Activated gamma-delta T cell treated with anti-CD3 and anti-CD28 coated beads, Interleukin-2, amount 50 U/mL, for 16 hours (primary cell): ENCODE data around the gene CSNK2A1.
"Not testable (repeated sequence)": the region's sequence is repeated elsewhere in the genome, so short reads cannot be mapped to it uniquely, and the experiment has no call there.

Source experiments
- DNase-seq: peaks from one replicate; pipeline ENCODE4 v3.0.0-alpha.2; 2020; ENCODE audit warnings: low read depth

The CSNK2A1 gene

GRCh38 chr20:543369-544152 lies at the start of gene CSNK2A1:
TSS of gene CSNK2A1 (minus strand) at chr20:543790. CDS start at chr20:508551, 35,239 bp downstream.
- peak; percentile 95 for DNase-seq

GRCh38 chr20:592506-592905 lies 48.9 kb upstream of the CSNK2A1 start:
- DNase-seq: no peak

GRCh38 chr20:591941-592340 lies 48.4 kb upstream of the CSNK2A1 start:
- no peak for DNase-seq

DNA sequence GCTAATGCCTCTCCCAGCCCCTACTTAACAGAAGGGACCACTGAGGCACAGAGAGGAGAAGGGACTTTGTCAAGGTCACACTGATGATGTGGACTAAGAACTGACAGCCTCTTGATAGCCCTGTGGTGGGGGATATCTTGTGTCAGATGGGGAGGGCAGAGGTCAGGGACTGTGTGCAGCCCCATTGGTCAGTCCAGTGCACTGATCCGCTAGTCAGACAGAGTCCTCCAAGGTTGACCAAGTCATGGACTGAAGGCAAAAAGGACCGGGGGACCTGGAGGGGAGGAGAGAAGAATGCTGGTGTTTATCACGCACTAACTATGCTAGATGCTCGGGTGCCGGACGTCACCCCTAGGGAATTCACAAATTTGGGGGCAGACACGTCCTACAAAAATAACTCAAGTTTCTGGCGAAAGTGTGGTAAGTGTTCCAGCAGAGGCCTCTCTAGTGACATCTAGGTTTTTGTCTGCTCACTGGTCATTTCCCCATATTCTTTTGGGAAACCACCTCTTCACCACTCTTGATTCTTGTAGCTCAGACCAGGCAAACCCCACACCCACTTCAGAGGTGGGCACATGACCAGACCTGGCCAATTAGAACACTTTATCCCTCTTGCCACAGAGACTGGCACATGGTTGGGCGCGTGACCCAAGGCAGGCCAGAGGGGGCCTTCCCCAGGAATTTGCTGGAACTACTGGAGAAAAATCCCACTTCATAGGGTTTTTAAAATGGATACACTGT lies 45.5 kb upstream of the CSNK2A1 start:
- no peak for DNase-seq

- DNase-seq: no peak
These were observed 44.9 kb upstream of the CSNK2A1 start for GRCh38 chr20:588476-588875.

- no peak for DNase-seq
These were observed 41.3 kb upstream of the CSNK2A1 start for GRCh38 chr20:584971-585301.

- DNase-seq: no peak
These were observed 40.8 kb upstream of the CSNK2A1 start for GRCh38 chr20:584161-584970.

DNA sequence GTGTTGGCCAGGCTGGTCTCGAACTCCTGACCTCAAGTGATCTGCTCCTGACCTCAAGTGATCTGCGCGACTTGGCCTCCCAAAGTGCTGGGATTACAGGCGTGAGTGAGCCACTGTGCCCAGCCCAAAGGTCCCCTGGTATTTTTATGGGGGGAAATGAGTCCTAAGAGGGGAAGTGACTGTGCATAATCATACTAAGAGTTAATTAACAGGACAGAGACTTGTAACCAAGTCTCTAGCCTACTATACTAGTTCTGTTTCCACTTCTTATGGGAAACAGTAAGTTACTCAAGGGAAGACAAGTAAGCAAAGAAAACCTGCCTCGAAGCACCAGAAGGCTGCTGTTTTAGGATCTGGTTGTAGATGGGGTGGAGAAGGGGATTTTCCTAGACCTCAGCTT lies 38.6 kb upstream of the CSNK2A1 start:
- no peak for DNase-seq

DNA sequence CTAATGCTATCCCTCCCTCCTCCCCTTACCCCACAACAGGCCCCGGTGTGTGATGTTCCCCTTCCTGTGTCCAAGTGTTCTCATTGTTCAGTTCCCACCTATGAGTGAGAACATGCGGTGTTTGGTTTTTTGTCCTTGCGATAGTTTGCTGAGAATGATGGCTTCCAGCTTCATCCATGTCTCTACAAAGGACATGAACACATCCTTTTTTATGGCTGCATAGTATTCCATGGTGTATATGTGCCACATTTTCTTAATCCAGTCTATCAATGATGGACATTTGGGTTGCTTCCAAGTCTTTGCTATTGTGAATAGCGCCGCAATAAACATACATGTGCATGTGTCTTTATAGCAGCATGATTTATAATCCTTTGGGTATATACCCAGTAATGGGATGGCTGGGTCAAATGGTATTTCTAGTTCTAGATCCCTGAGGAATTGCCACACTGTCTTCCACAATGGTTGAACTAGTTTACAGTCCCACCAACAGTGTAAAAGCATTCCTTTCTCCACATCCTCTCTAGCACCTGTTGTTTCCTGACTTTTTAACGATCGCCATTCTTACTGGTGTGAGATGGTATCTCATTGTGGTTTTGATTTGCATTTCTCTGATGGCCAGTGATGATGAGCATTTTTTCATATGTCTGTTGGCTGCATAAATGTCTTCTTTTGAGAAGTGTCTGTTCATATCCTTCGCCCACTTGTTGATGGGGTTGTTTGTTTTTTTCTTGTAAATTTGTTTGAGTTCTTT lies 35.5 kb upstream of the CSNK2A1 start:
- DNase-seq: not testable (repeated sequence)

GRCh38 chr20:577167-577791 lies 33.7 kb upstream of the CSNK2A1 start:
- DNase-seq: no peak

DNA sequence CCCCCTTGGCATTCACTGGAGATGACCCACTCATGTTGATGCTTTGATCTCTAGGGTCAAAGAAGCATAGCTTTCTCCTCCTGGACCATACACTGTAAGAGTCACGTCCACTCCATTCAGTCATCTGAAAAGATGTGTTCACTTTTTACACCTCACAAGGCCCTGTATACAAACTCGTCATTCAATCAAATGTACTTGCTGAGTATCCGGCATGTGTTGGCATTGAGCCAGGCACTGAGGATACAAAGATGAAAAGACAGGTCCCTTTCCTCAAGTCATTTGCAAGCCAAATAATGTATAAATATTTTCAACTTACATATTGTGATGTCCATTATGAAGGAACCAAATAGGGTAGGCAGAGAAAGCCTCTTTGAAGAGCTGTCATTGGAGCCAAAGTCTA lies 32.6 kb upstream of the CSNK2A1 start:
- DNase-seq: no peak

DNA sequence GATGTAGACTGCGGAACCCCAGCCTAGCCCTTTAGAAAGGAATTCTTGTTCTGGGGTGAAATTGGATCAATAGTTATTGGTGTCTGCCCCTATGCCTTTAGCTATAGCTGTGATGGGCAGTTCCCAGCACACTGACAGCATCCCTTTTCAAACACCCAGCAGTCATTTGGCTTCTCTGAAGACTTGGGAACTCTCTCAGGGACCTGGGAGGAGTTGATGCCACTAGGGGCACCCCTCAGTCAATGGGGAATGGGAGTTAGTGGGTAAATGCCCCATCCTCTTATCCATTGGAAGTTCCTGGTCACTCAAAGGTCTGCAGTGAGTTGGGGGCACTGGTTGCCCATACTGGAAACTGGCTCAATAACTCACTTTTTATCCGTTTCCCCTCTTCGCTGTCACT lies 31.6 kb upstream of the CSNK2A1 start:
- no peak for DNase-seq

GRCh38 chr20:574297-574942 lies 30.8 kb upstream of the CSNK2A1 start:
- no peak for DNase-seq

GRCh38 chr20:573414-574296 lies 30.1 kb upstream of the CSNK2A1 start:
- no peak for DNase-seq

DNA sequence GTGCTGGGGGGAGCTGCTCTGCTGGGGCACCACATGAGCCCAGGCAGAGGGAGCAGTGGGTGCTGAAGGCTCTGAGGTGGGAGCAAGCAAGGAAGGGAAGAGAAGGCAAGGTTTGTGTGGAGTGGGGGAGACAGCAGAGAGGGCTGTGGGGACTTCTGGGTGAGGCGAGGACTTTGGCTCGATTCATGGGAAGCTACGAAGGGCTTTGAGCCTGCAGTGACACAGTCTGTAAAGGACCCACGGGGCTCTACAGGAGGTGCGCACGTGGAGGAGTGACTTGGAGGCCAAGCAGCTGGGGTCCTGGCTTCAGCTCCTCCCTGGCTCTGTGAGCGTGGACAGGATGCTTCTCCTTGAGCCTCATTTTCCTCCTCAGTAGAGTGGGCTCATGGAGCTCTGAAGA lies 29.1 kb upstream of the CSNK2A1 start:
- DNase-seq: no peak

DNA sequence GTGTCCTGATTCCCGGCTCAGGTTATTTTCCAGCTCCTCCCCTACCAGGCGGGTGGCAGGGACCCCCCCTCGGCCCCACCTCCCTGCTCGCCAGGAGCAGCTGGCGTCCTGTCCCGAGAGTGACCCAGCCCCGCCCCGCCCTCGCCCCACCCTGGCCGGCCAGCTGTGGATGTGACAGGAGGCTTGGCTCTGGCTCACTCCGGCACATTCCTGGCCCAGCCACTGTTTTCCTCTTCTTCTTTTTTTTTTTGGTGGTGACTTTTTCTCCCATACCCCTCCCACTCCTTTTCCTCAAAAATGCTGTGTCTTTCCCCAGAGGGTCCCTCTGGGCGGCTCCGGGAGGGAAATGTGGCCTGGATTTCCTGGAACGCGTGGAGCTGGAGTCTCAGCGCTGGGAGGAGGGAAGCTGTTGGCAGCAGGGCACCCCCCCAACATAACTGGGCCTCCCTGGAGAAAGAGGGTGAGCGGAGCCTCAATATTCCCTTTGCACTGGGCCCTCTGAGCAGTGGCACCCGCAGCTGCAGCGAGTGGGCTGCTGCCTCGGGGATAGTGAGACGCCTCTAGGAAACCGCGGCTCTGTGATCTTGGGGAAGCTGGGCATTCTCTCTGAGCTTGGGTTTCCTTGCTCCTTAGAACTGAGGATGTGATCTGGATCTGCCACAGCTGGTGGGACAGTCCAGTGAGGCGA lies 28.3 kb upstream of the CSNK2A1 start:
- DNase-seq: no peak

DNA sequence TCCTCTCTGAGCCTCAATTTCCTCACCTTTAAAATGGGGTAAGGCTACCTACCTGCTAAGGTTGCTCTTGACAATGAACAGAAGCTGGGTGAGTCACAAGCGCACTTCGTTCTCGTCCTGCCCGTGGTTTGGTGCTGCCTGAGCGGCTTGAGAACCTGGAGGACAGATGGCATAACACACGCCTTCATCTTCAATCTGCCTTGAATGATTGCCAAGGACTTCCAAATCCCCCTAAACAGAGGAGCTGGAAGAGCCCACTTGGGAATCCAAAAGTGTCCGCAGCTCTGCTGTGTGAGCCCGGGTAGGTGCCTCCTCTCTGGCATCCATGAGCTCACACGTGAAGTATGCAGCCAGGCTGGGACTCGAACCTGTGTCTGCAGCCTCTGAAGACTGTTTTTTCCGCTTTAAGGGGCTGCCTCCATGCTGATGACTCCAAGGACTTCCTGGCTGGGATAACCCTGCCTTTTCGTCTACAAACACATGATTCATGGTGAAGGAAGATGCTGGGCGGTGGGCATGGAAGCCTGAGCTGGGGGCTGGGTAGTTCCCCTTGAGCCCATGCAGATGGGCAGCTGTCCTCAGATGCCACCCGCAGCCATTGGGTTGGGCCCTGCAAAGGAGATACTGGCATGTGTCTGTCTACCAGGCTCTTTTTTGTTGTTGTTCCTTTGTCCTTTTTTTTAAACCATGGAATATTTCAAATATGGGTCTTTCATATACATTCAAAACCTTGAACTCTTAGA lies 25.3 kb upstream of the CSNK2A1 start:
- no peak for DNase-seq

DNA sequence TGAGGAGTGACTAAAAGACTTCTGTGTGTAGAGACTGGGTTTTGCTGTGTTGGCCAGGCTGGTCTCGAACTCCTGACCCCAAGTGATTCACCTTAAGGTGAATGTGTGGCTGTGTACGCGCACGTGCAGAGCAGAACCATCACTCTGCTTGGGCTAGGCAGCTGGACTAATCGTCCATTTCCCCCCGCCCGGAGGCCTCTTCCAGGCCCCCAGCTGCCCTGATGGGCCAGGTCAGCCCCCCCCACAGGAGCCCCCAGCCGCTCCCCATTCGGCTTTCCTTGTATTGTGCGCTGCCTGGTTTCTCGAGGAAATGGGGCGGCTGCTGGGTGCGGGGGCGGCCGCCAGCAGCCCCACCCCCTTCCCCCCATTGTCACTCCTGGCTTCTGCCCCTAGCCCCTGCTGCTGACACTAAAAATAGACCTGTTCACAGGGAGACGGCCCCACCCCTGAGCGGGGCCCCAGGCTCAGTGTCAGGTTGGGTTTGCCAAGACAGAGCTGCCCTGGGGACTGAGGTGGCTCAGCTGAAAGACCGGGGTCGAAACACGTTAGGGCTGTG lies 24.6 kb upstream of the CSNK2A1 start:
- DNase-seq: no peak
